BJ (cell line): ENCODE data around the gene CYP4B1. TPM values are rescaled to one million over a fixed set of nuclear protein-coding genes. Genes with fewer than 3 reads are reported as not detected.

Source experiments
- CTCF ChIA-PET: fragments of 350-600 bp; formaldehyde crosslinking; extraction: SDS; loops from one replicate; lab custom pipeline; 2021; ENCODE audit warnings: antibody characterized with exemption, inconsistent platforms; lab: Yijun Ruan, JAX
- POLR2A ChIA-PET: fragments of 300-600 bp; sonication (Branson Sonifier 250); formaldehyde crosslinking; extraction: SDS; loops from one replicate; lab custom pipeline; 2021; ENCODE audit warnings: antibody characterized with exemption; lab: Charles Lee
- DNase-seq: peaks from one replicate; pipeline ENCODE4 v3.0.0-alpha.2; 2011; ENCODE audit warnings: low read depth
- H3K27me3 ChIP-seq: 2 replicates; pipeline ENCODE4 v1.6.0; 2011; ENCODE audit warnings: low read length; ENCODE audit not compliant: control insufficient read depth, insufficient read depth
- H3K36me3 ChIP-seq: 2 replicates; pipeline ENCODE4 v1.5.1; 2011; ENCODE audit warnings: low read length; ENCODE audit not compliant: control insufficient read depth, insufficient read depth
- H3K4me3 ChIP-seq: 2 replicates; pipeline ENCODE4 v1.5.1; 2011; ENCODE audit warnings: low read depth, mild to moderate bottlenecking, control low read depth, low read length
- CTCF ChIP-seq: IDR thresholded peaks from 2 replicates; pipeline ENCODE4 v1.5.1; 2011; ENCODE audit warnings: low read depth, mild to moderate bottlenecking, control low read depth, inconsistent platforms, low read length, moderate library complexity; ENCODE audit not compliant: insufficient read depth
- polyA plus RNA-seq: library from polyadenylated mRNA; depleted of rRNA; stranded (reverse); fragments of >200 nt; gene quantifications from 2 replicates; pipeline ENCODE4 v1.2.3, GENCODE V29; 2011

Gene CYP4B1
- polyA plus RNA-seq, 1 experiment: not detected

- Histone ChIP-seq H3K4me3 (no peak overlapping the region), H3K27me3 (no peaks in the 10 kb centered on the region), H3K36me3 (no peaks in the 10 kb centered on the region)
- DNase-seq: no peak
- POLR2A ChIA-PET: no interaction called here
- CTCF ChIA-PET: no interaction called here
- no peak for TF ChIP-seq CTCF
Observed at GRCh38 chr1:46804027-46804889, 5.4 kb downstream of the CYP4B1 start.

- H3K4me3 ChIP-seq: no peak overlapping the region
- H3K36me3 ChIP-seq: no peaks in the 10 kb centered on the region
- no peak for TF ChIP-seq CTCF
- ChIA-PET POLR2A (no interaction called here), CTCF (no interaction called here)
- no peak for DNase-seq
- H3K27me3 ChIP-seq: no peaks in the 10 kb centered on the region
Observed at GRCh38 chr1:46804926-46805325, 6.1 kb downstream of the CYP4B1 start.

GRCh38 chr1:46805755-46806154, 6.9 kb downstream of the CYP4B1 start:
- TF ChIP-seq CTCF: no peak
- no peaks in the 10 kb centered on the region for H3K36me3 ChIP-seq
- ChIA-PET CTCF (interaction anchor here (1.1 kb wide), 1 partner anchor 31 kb away, joined by 7 read pairs; no protein-coding TSS in a partner anchor), POLR2A (no interaction called here)
- no peak for DNase-seq
- H3K27me3 ChIP-seq: no peaks in the 10 kb centered on the region
- H3K4me3 ChIP-seq: no peak overlapping the region

- no peak for TF ChIP-seq CTCF
- DNase-seq: no peak
- ChIA-PET POLR2A (no interaction called here), CTCF (interaction anchor here (1.1 kb wide), 1 partner anchor 30 kb away, joined by 7 read pairs; no protein-coding TSS in a partner anchor)
- no peaks in the 10 kb centered on the region for H3K36me3 ChIP-seq
- no peak overlapping the region for H3K4me3 ChIP-seq
- no peaks in the 10 kb centered on the region for H3K27me3 ChIP-seq
Observed at GRCh38 chr1:46806196-46807020, 7.6 kb downstream of the CYP4B1 start.
